ENCODE results near the gene DIP2C. TPM values are rescaled to one million over a fixed set of nuclear protein-coding genes. Genes with fewer than 3 reads are reported as not detected.

Gene DIP2C
- total and polyA plus RNA-seq, 2 donors (not counting 1 experiment from before 2014, with no cell fraction given): 1.3 to 1.9 TPM

DNA sequence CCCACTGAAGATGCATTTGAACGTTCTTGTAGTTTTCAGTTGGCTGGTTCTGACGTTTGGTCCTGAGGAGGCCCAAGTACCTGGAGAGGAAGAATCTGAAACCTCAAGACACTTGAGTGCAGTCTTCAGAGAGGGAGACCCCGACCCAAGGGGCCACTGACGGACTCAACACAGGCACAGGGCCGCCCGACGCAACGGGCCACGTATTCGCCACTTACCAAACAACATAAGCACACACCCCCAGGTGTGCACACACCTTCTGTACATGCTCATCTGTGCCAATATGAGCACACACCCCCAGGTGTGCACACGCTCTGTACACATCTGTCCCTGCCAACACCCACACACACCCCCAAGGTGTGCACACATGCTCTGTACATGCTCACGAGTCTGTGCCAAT lies 68.5 kb downstream of the DIP2C start:
- Mint-ChIP-seq H3K27me3 (peaks cover 58% of the 10 kb centered on the region), H3K9me3 (ENCODE audit: insufficient read depth) (no peaks in the 10 kb centered on the region), H3K27ac (peak overlapping the region; percentile 67), H3K4me1 (peaks cover 28% of the 10 kb centered on the region), H3K4me3 (peak overlapping the region; percentile 63)
- Histone ChIP-seq H3K4me3 (ENCODE audit: control extremely low read depth in 1 of 5, extremely low read depth in 1 of 5, insufficient read depth in 1 of 5, low read depth in 2 of 5, low read length in 4 of 5) (peak overlapping the region in 1 of 5 experiments; percentile 22), H2AFZ (ENCODE audit: insufficient read depth, low read depth, low read length, poor library complexity, severe bottlenecking) (no peak overlapping the region), H3K4me1 (ENCODE audit: control insufficient read depth in 2 of 2, insufficient read depth in 2 of 2, low read length in 2 of 2) (peaks cover 19 to 28% of the 10 kb centered on the region in 2 donors), H4K20me1 (ENCODE audit: control insufficient read depth, insufficient read depth, low read length, poor library complexity, severe bottlenecking) (no peaks in the 10 kb centered on the region), H3K9me3 (ENCODE audit: control extremely low read depth in 1 of 3, control insufficient read depth in 2 of 3, insufficient read depth in 1 of 3, low read length in 2 of 3) (peaks cover 0 to 15% (median 0%) of the 10 kb centered on the region in 3 donors), H3K79me2 (ENCODE audit: control insufficient read depth, insufficient read depth, low read length) (no peaks in the 10 kb centered on the region), H3K4me2 (replicated peaks; ENCODE audit: low read depth, low read length, poor library complexity, severe bottlenecking) (peak overlapping the region; percentile 72), H3K27ac (ENCODE audit: low read length in 2 of 2) (no peak overlapping the region), H3K9ac (ENCODE audit: low read length) (no peak overlapping the region), H3K36me3 (replicated peaks in 1 of 2; ENCODE audit: control extremely low read depth in 1 of 2, control insufficient read depth in 1 of 2, extremely low read depth in 1 of 2, insufficient read depth in 2 of 2, low read length in 1 of 2) (no peaks in the 10 kb centered on the region), H3K27me3 (replicated peaks in 1 of 4; ENCODE audit: control extremely low read depth in 1 of 4, control insufficient read depth in 3 of 4, insufficient read depth in 4 of 4, low read length in 3 of 4) (peaks cover 0 to 56% (median 19%) of the 10 kb centered on the region in 4 experiments)
- 73% methylated on average over 10 of the region's 12 CpGs for WGBS (ENCODE audit: insufficient coverage)
- TF ChIP-seq, protein P1, sequence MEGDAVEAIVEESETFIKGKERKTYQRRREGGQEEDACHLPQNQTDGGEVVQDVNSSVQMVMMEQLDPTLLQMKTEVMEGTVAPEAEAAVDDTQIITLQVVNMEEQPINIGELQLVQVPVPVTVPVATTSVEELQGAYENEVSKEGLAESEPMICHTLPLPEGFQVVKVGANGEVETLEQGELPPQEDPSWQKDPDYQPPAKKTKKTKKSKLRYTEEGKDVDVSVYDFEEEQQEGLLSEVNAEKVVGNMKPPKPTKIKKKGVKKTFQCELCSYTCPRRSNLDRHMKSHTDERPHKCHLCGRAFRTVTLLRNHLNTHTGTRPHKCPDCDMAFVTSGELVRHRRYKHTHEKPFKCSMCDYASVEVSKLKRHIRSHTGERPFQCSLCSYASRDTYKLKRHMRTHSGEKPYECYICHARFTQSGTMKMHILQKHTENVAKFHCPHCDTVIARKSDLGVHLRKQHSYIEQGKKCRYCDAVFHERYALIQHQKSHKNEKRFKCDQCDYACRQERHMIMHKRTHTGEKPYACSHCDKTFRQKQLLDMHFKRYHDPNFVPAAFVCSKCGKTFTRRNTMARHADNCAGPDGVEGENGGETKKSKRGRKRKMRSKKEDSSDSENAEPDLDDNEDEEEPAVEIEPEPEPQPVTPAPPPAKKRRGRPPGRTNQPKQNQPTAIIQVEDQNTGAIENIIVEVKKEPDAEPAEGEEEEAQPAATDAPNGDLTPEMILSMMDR (IDR thresholded peaks at IDR 0.05): no peak
- DNase-seq (peak; percentile 11), ATAC-seq (ENCODE audit: low read depth) (no peak)
- POLR2A ChIA-PET: no interaction called here
- intact Hi-C loops (cut with micrococcal nuclease): no loop called here
- CTCF ChIA-PET: no interaction called here

DNA sequence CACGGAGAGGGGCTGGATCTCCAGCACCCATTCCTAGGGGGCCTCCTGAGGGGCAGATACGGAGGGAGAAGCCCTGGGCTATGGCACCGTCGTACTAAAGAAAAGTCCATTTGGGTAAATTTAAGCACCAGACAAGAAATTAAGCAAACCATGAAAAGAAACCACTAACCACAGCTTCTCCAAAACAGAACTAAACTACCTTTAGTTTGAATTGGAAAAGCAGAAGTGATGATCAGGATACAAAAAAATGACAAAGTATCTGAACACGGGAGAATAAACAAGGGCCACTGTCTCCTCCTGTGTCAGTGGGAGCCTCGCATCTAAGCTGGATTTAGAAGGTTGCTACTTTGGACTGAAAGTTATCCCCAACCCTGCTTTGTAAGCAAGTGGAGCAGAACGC lies 69.1 kb downstream of the DIP2C start:
- Mint-ChIP-seq H3K27me3 (peaks cover 60% of the 10 kb centered on the region), H3K4me1 (peaks cover 28% of the 10 kb centered on the region), H3K4me3 (peak overlapping the region; percentile 63), H3K27ac (peak overlapping the region; percentile 42), H3K9me3 (ENCODE audit: insufficient read depth) (no peaks in the 10 kb centered on the region)
- no peak overlapping the region for H2AFZ ChIP-seq (ENCODE audit: insufficient read depth, low read depth, low read length, poor library complexity, severe bottlenecking)
- H3K9ac ChIP-seq (ENCODE audit: low read length): peak overlapping the region; percentile 40
- 0% methylated on average over 2 of the region's 7 CpGs for WGBS (ENCODE audit: insufficient coverage)
- CTCF ChIA-PET: no interaction called here
- peaks cover 19 to 28% of the 10 kb centered on the region in 2 donors for H3K4me1 ChIP-seq (ENCODE audit: control insufficient read depth in 2 of 2, insufficient read depth in 2 of 2, low read length in 2 of 2)
- ATAC-seq (ENCODE audit: low read depth): peak; percentile 61
- POLR2A ChIA-PET: no interaction called here
- peak overlapping the region; percentile 72 for H3K4me2 ChIP-seq (replicated peaks; ENCODE audit: low read depth, low read length, poor library complexity, severe bottlenecking)
- H4K20me1 ChIP-seq (ENCODE audit: control insufficient read depth, insufficient read depth, low read length, poor library complexity, severe bottlenecking): no peaks in the 10 kb centered on the region
- H3K9me3 ChIP-seq (ENCODE audit: control extremely low read depth in 1 of 3, control insufficient read depth in 2 of 3, insufficient read depth in 1 of 3, low read length in 2 of 3): peaks cover 0 to 15% (median 0%) of the 10 kb centered on the region in 3 donors
- DNase-seq: peak; percentile 75
- peaks cover 0 to 61% (median 19%) of the 10 kb centered on the region in 4 experiments for H3K27me3 ChIP-seq (replicated peaks in 1 of 4; ENCODE audit: control extremely low read depth in 1 of 4, control insufficient read depth in 3 of 4, insufficient read depth in 4 of 4, low read length in 3 of 4)
- no peaks in the 10 kb centered on the region for H3K36me3 ChIP-seq (replicated peaks in 1 of 2; ENCODE audit: control extremely low read depth in 1 of 2, control insufficient read depth in 1 of 2, extremely low read depth in 1 of 2, insufficient read depth in 2 of 2, low read length in 1 of 2)
- intact Hi-C loops (cut with micrococcal nuclease): no loop called here
- TF ChIP-seq, protein P1 (IDR thresholded peaks at IDR 0.05): no peak
- no peak overlapping the region for H3K27ac ChIP-seq (ENCODE audit: low read length in 2 of 2)
- H3K4me3 ChIP-seq (ENCODE audit: control extremely low read depth in 1 of 5, extremely low read depth in 1 of 5, insufficient read depth in 1 of 5, low read depth in 2 of 5, low read length in 4 of 5): peak overlapping the region in 3 of 5 experiments; percentile 13 to 56 (median 33)
- H3K79me2 ChIP-seq (ENCODE audit: control insufficient read depth, insufficient read depth, low read length): no peaks in the 10 kb centered on the region
